Measurements from ENCODE around the gene ANKRD53. TPM values are rescaled to one million over a fixed set of nuclear protein-coding genes. Genes with fewer than 3 reads are reported as not detected.

The ANKRD53 gene
- total and polyA plus RNA-seq, 2 experiments from 2014 or later, result 0.97 to 4.7 TPM

- TF ChIP-seq EZH2phosphoT487 (IDR thresholded peaks at IDR 0.05; ENCODE audit: low read depth, severe bottlenecking, unreplicated experiment) (no peak), EZH2 (IDR thresholded peaks at IDR 0.05; ENCODE audit: borderline replicate concordance) (no peak)
- TF ChIP-seq, protein P1, sequence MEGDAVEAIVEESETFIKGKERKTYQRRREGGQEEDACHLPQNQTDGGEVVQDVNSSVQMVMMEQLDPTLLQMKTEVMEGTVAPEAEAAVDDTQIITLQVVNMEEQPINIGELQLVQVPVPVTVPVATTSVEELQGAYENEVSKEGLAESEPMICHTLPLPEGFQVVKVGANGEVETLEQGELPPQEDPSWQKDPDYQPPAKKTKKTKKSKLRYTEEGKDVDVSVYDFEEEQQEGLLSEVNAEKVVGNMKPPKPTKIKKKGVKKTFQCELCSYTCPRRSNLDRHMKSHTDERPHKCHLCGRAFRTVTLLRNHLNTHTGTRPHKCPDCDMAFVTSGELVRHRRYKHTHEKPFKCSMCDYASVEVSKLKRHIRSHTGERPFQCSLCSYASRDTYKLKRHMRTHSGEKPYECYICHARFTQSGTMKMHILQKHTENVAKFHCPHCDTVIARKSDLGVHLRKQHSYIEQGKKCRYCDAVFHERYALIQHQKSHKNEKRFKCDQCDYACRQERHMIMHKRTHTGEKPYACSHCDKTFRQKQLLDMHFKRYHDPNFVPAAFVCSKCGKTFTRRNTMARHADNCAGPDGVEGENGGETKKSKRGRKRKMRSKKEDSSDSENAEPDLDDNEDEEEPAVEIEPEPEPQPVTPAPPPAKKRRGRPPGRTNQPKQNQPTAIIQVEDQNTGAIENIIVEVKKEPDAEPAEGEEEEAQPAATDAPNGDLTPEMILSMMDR (IDR thresholded peaks at IDR 0.05; ENCODE audit: poor library complexity), result no peak
- H3K9me2 ChIP-seq (replicated peaks; ENCODE audit: insufficient read depth), result no peaks in the 10 kb centered on the region
- peaks cover 24% of the 10 kb centered on the region for H3K79me2 ChIP-seq
- H3K27me3 ChIP-seq, result no peaks in the 10 kb centered on the region
- 96% methylated on average over 9 of the region's 9 CpGs for WGBS (ENCODE audit: low lambda C conversion rate, missing lambda C conversion rate)
- peaks cover 12% of the 10 kb centered on the region for H3K4me1 ChIP-seq (ENCODE audit: insufficient read depth)
- no peak overlapping the region for H3K27ac ChIP-seq
- no peak overlapping the region for H3K4me3 ChIP-seq
- no peak overlapping the region for H3K4me2 ChIP-seq
- H3K9me3 ChIP-seq (ENCODE audit: low read depth), result no peaks in the 10 kb centered on the region
- no peak for DNase-seq (ENCODE audit: low spot score)
- peaks cover 12% of the 10 kb centered on the region for H4K20me1 ChIP-seq (ENCODE audit: insufficient read depth, poor library complexity, severe bottlenecking)
- no peak overlapping the region for H2AFZ ChIP-seq
- no peaks in the 10 kb centered on the region for H3K36me3 ChIP-seq (replicated peaks; ENCODE audit: insufficient read depth, low read depth)
These were observed 13.3 kb downstream of the ANKRD53 start for GRCh38 chr2:70991742-70992141.

DNA sequence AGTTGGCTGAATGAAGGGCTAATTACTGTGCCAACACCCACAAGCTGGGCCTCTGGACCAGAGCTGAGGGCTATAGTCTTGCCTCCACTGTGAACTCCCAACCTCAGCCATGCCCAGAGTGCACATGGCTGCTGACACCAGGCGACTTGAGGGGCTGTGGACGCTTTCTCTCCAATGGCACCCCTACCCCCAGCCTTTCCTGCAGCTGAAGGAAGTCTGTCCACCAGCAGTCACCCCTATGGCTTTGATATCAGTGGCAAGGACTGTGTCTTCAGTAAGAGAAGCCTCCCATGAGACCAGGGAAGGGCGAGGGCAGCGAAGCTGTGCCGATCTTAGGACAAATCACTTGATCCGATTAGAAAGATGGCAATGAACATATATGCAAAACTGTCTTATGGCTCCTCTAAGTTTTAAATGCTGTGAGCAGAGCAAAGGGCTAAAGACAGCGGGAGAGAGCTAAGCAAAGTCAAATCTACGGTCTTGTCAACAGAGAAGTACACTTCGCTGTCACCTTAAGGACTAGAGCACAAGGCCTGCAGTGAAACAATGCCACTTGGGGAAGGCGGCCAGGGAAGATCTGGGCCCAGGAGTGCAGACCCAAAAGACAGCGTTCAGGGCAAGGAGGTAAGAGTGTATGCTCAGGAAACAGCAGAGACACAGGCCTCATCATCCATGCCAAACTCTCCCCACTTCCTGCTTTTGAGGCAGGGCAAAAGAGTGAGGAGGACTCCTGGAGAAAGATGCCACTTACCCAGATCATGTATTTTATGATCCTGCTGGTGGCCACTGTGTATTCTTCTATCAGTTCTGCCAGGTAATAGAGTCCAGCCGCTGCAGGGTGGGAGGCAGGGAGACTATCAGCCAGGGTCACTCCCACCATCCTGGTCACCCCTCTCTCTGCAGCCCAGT is 14.8 kb downstream of the ANKRD53 start:
- Histone ChIP-seq H4K20me1 (ENCODE audit: insufficient read depth, poor library complexity, severe bottlenecking) (peaks cover 12% of the 10 kb centered on the region), H3K4me1 (ENCODE audit: insufficient read depth) (peaks cover 12% of the 10 kb centered on the region), H3K4me3 (peak overlapping the region; percentile 93), H3K9me2 (replicated peaks; ENCODE audit: insufficient read depth) (no peaks in the 10 kb centered on the region), H3K79me2 (peaks cover 24% of the 10 kb centered on the region), H3K27ac (no peak overlapping the region), H3K9me3 (ENCODE audit: low read depth) (no peaks in the 10 kb centered on the region), H3K27me3 (no peaks in the 10 kb centered on the region), H3K4me2 (peak overlapping the region; percentile 99), H2AFZ (no peak overlapping the region), H3K36me3 (replicated peaks; ENCODE audit: insufficient read depth, low read depth) (no peaks in the 10 kb centered on the region)
- 95% methylated on average over 12 of the region's 12 CpGs for WGBS (ENCODE audit: low lambda C conversion rate, missing lambda C conversion rate)
- TF ChIP-seq, protein P1 (IDR thresholded peaks at IDR 0.05; ENCODE audit: poor library complexity), result no peak
- TF ChIP-seq EZH2 (IDR thresholded peaks at IDR 0.05; ENCODE audit: borderline replicate concordance) (no peak), EZH2phosphoT487 (IDR thresholded peaks at IDR 0.05; ENCODE audit: low read depth, severe bottlenecking, unreplicated experiment) (no peak)
- peak; percentile 2 for DNase-seq (ENCODE audit: low spot score)

DNA sequence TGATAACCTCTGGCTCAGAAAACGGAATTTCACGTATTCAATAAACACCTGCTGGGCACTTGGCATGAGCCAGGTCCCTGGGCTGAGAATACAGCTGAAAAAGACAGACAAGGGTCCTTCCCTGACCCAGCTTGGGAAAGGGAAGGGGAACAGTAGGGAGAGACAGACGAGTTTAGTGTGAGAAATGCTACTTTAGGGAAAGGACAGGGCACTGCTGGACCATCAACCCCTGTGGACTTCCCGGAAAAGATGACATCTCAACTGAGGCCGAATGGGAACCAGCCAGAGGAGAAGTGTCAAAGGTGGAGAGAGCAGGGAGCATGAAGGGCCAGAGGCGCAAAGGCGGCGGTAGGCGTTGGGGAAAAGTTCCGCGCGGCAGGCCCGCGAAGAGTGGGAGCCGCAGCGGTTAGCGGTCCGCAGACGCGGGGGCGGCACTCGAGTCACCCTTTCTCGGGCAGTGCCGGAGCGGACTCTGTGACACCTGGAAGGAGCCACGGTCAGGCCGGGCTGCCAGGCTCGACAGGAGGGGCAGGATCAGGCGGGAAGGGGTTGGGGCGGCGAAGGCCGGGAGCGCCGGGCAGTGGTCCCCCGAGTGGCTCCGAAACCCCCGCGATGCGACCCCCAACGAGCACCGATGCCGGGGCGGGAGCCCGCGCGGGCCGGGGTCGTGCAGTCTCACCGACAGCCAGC is 15.7 kb downstream of the ANKRD53 start:
- 2% methylated on average over 34 of the region's 49 CpGs for WGBS (ENCODE audit: low lambda C conversion rate, missing lambda C conversion rate)
- H4K20me1 ChIP-seq (ENCODE audit: insufficient read depth, poor library complexity, severe bottlenecking), result peaks cover 12% of the 10 kb centered on the region
- H3K4me1 ChIP-seq (ENCODE audit: insufficient read depth), result peaks cover 12% of the 10 kb centered on the region
- H3K79me2 ChIP-seq, result peaks cover 24% of the 10 kb centered on the region
- DNase-seq (ENCODE audit: low spot score), result peak; percentile 58
- no peaks in the 10 kb centered on the region for H3K27me3 ChIP-seq
- TF ChIP-seq, protein P1 (IDR thresholded peaks at IDR 0.05; ENCODE audit: poor library complexity), result no peak
- TF ChIP-seq EZH2phosphoT487 (IDR thresholded peaks at IDR 0.05; ENCODE audit: low read depth, severe bottlenecking, unreplicated experiment) (no peak), EZH2 (IDR thresholded peaks at IDR 0.05; ENCODE audit: borderline replicate concordance) (no peak)
- peak overlapping the region; percentile 78 for H3K27ac ChIP-seq
- peak overlapping the region; percentile 97 for H2AFZ ChIP-seq
- H3K4me3 ChIP-seq, result peak overlapping the region; percentile 93
- peak overlapping the region; percentile 99 for H3K4me2 ChIP-seq
- no peaks in the 10 kb centered on the region for H3K9me3 ChIP-seq (ENCODE audit: low read depth)
- no peaks in the 10 kb centered on the region for H3K9me2 ChIP-seq (replicated peaks; ENCODE audit: insufficient read depth)
- H3K36me3 ChIP-seq (replicated peaks; ENCODE audit: insufficient read depth, low read depth), result no peaks in the 10 kb centered on the region
